Gastroesophageal sphincter (tissue), 4 donors: ENCODE measurements around the gene FGFRL1. TPM values are rescaled to one million over a fixed set of nuclear protein-coding genes. Genes with fewer than 3 reads are reported as not detected.

Experiments
- ATAC-seq: fragments of 150-250 bp; one replicate; pipeline ENCODE4 v1.9.1; 2016; ENCODE audit warnings: mild to moderate bottlenecking, moderate library complexity
- H3K27ac ChIP-seq, 4 donors: fragments of 200-600 bp; sonication (generic) in 3 of 4; 1 replicate in 3 of 4; 2 replicates in 1 of 4; pipeline ENCODE4 v1.5.1; 2016 to 2019
- H3K27me3 ChIP-seq: fragments of 200-600 bp; sonication (generic); one replicate; pipeline ENCODE4 v1.5.1; 2019
- H3K36me3 ChIP-seq, 2 donors: fragments of 200-600 bp; sonication (generic); one replicate each; pipeline ENCODE4 v1.5.1; 2019; ENCODE audit warnings: control low read depth in 1 of 2
- H3K4me1 ChIP-seq, 3 donors: fragments of 200-600 bp; sonication (generic); 1 replicate in 2 of 3; 2 replicates in 1 of 3; pipeline ENCODE4 v1.5.1; 2016 to 2019; ENCODE audit warnings: control low read depth in 2 of 3
- H3K4me3 ChIP-seq, 2 donors: fragments of 200-600 bp; sonication (generic); one replicate each; pipeline ENCODE4 v1.5.1; 2019; ENCODE audit warnings: mild to moderate bottlenecking in 1 of 2, moderate library complexity in 1 of 2
- H3K9me3 ChIP-seq, 3 donors: fragments of 200-600 bp; sonication (generic); one replicate each; pipeline ENCODE4 v1.5.1; 2017 to 2019; ENCODE audit warnings: control low read depth in 2 of 3
- EP300 ChIP-seq: sonication (generic); formaldehyde crosslinking; IDR thresholded peaks from one replicate; pipeline ENCODE4 v1.6.1; 2017; ENCODE audit warnings: antibody characterized with exemption, mild to moderate bottlenecking
- POLR2A ChIP-seq, 2 donors: fragments of 450-650 bp; IDR thresholded peaks; one replicate each; pipeline ENCODE4 v1.6.1; 2017; ENCODE audit warnings: antibody characterized with exemption in 2 of 2, mild to moderate bottlenecking in 2 of 2, moderate library complexity in 1 of 2
- POLR2AphosphoS5 ChIP-seq: sonication (generic); formaldehyde crosslinking; IDR thresholded peaks from one replicate; pipeline ENCODE4 v1.6.1; 2017; ENCODE audit warnings: antibody characterized with exemption
- WGBS, 2 donors: methylation state at CpG; one replicate each; pipeline ENCODE4 v1.1.5; 2018; ENCODE audit warnings: low coverage in 1 of 2; 5-methylcytosine and 5-hydroxymethylcytosine counted together
- total RNA-seq, 4 donors: library from RNA; depleted of rRNA; stranded (reverse); fragments of >200 nt; gene quantifications; one replicate each; pipeline ENCODE4 v1.1.0, GENCODE V29; 2016
- TF ChIP-seq, protein P1 (sequence below), 4 experiments: fragments of 200-600 bp in 2 of 4; fragments of 450-650 bp in 2 of 4; sonication (generic) in 1 of 4; IDR thresholded peaks; one replicate each; pipeline ENCODE4 v1.5.1; 2017 to 2019; ENCODE audit warnings: antibody characterized with exemption in 4 of 4, mild to moderate bottlenecking in 2 of 4, moderate library complexity in 2 of 4

Gene FGFRL1
- total RNA-seq, 4 donors from 2014 or later = 21.9 to 36.8 (median 25.4) TPM

DNA sequence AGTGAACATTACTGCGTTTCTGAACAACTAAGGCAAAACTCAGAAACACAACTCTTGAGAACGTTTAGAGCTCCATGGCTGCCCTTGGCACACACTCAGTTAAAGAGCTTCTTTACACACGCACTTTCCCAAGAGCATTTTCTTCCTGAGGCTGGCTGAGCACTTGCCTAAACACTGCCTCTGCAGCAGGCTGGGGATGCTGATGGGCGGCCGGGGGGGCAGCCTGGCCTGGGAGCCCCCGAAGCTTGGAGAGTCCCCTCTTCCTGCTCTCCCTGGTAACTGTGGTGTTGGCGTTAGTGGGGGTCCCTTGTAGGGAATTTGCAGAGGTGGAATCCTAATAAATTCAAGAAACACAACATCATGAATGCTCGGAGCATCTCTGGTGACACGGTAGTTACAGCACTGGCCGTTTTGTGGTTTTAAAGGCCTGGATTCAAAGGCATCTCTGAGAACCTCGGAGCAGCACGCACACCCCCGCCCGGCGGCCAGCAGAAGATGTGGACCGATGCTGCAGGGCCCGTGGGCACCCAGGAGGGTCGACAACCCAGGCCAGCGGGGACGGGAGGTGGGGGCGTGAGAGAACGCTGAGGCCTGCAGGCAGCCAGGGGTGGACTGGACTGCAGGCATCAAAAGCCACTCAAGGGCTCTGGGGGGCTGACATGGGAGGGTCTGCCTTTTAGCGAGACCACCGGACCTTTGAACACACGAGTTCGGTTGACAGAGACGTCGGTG, 45.4 kb downstream of the FGFRL1 start:
- H3K4me3 ChIP-seq = no peak overlapping the region
- H3K9me3 ChIP-seq = no peaks in the 10 kb centered on the region
- H3K36me3 ChIP-seq = no peaks in the 10 kb centered on the region
- WGBS, 2 donors = 52 to 74% methylated on average over 6 to 7 of the region's 28 CpGs
- H3K27ac ChIP-seq = no peak overlapping the region
- H3K4me1 ChIP-seq = peaks cover 0 to 19% (median 0%) of the 10 kb centered on the region in 3 donors
- no peak for TF ChIP-seq POLR2A (IDR thresholded peaks at IDR 0.05)
- TF ChIP-seq, protein P1, sequence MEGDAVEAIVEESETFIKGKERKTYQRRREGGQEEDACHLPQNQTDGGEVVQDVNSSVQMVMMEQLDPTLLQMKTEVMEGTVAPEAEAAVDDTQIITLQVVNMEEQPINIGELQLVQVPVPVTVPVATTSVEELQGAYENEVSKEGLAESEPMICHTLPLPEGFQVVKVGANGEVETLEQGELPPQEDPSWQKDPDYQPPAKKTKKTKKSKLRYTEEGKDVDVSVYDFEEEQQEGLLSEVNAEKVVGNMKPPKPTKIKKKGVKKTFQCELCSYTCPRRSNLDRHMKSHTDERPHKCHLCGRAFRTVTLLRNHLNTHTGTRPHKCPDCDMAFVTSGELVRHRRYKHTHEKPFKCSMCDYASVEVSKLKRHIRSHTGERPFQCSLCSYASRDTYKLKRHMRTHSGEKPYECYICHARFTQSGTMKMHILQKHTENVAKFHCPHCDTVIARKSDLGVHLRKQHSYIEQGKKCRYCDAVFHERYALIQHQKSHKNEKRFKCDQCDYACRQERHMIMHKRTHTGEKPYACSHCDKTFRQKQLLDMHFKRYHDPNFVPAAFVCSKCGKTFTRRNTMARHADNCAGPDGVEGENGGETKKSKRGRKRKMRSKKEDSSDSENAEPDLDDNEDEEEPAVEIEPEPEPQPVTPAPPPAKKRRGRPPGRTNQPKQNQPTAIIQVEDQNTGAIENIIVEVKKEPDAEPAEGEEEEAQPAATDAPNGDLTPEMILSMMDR (IDR thresholded peaks at IDR 0.05) = no peak
- no peak for TF ChIP-seq POLR2AphosphoS5
- TF ChIP-seq EP300 = no peak
- H3K27me3 ChIP-seq = peaks cover 83% of the 10 kb centered on the region
- no peak for ATAC-seq

DNA sequence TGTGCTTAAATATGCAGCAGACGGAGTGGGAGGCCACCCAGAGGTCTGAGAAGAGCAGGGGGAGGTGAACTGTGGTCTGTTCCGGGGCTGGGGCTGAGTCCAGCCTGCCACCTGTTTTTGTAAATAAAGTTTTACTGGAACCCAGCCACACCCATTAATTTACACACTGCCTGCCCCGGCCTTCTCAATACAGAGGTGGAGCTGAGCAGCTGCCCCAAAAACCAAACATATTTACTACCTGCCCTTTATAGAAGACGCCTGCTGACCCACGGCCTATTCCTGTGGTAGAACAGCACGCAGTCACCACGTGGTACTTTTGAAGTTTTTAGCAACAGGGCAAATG, 45.9 kb downstream of the FGFRL1 start:
- H3K27ac ChIP-seq = no peak overlapping the region
- peaks cover 0 to 19% (median 0%) of the 10 kb centered on the region in 3 donors for H3K4me1 ChIP-seq
- no peak for ATAC-seq
- H3K9me3 ChIP-seq = no peaks in the 10 kb centered on the region
- no peak overlapping the region for H3K4me3 ChIP-seq
- WGBS, 2 donors = 56% methylated on average over 2 of the region's 7 CpGs; no CpG with 5 or more reads in 1 of the 2 donors
- peaks cover 83% of the 10 kb centered on the region for H3K27me3 ChIP-seq
- H3K36me3 ChIP-seq = no peaks in the 10 kb centered on the region
- no peak for TF ChIP-seq POLR2AphosphoS5
- no peak for TF ChIP-seq EP300
- TF ChIP-seq, protein P1 (IDR thresholded peaks at IDR 0.05) = no peak
- TF ChIP-seq POLR2A (IDR thresholded peaks at IDR 0.05) = no peak

DNA sequence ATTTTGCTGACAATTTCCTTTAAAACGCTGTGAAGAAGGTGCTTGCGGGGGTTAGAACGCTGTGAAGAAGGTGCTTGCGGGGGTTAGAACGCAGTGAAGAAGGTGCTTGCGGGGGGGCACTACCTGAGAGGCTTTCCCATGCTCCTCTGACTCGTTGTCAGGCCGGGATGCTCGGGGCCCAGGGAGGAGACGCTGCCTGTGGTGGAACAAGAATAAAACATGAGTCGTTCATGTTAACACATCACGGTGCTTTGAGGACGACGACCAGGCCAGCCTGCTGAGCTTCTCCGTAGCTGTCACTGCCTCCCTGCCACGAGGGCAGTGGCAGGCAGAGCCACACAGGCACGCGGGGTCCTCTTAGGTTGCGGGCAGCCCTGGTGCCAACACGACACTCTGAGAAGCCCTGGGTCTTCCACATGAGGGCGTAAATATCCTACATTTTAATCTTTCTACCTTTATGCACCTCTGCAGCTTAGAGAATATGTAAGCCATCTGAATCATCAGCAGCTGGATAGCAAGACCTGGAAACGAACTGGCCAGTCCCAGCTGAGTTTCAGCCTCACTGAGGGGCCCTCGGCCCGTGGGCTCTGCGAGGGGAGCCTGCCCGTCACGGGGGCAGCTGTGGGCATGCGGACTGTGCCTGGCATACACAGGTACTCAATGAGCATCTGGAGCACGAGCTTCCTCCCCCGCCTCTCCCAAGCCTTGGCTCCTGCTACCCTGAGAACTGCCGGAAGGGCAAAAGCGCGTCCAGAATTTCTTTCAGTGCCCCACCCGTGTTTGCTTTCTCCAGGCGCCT, 47.0 kb downstream of the FGFRL1 start:
- H3K36me3 ChIP-seq = no peaks in the 10 kb centered on the region
- WGBS, 2 donors = 59 to 83% methylated on average over 3 to 17 of the region's 35 CpGs
- ATAC-seq = no peak
- peaks cover 0 to 10% (median 0%) of the 10 kb centered on the region in 3 donors for H3K4me1 ChIP-seq
- H3K4me3 ChIP-seq = no peak overlapping the region
- no peak overlapping the region for H3K27ac ChIP-seq
- TF ChIP-seq POLR2AphosphoS5 (no peak), POLR2A (IDR thresholded peaks at IDR 0.05) (no peak), EP300 (no peak)
- TF ChIP-seq, protein P1 (IDR thresholded peaks at IDR 0.05) = no peak
- H3K9me3 ChIP-seq = no peaks in the 10 kb centered on the region
- H3K27me3 ChIP-seq = peaks cover 74% of the 10 kb centered on the region

DNA sequence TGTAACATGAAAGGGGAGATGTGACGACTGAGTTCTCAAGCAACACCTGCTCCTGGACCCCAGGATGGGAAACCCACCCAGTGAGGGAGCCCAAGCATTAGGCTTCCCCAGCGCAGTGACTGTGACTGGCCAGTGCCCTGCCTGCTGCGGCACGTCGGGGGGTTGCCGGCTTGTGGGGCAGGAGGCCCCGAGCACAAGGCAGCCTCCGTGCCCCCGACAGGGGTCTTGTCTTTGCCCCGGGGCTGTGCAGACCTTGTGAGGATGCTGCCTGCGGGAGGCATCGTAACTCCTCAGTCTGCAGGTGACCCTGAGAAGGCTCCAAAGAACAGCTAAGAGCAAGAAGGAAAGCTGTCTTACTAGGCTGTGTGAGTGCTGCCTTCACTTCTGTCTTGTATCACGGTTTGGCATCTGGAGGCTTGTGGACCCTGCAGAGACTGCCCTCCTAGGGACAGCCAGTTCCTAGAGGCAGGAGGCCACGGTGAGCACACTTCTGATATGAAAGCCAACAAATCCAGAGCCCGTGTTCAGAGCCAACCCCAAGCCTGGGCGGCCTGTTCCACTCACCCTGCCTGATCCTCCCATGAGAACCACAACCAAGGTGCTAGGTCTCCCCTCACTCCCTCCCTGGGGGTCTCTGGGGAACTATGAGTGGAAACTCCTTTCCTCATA, 47.7 kb downstream of the FGFRL1 start:
- Histone ChIP-seq H3K27ac (no peak overlapping the region), H3K4me3 (no peak overlapping the region), H3K9me3 (no peaks in the 10 kb centered on the region), H3K36me3 (no peaks in the 10 kb centered on the region), H3K4me1 (peaks cover 0 to 8% (median 0%) of the 10 kb centered on the region in 3 donors), H3K27me3 (peaks cover 71% of the 10 kb centered on the region)
- TF ChIP-seq EP300 (no peak), POLR2A (IDR thresholded peaks at IDR 0.05) (no peak), POLR2AphosphoS5 (no peak)
- TF ChIP-seq, protein P1 (IDR thresholded peaks at IDR 0.05) = no peak
- no peak for ATAC-seq
- WGBS, 2 donors = no CpG with 5 or more reads among the region's 16 CpGs
